ENCODE measurements around the gene ACBD6.

Gene ACBD6

DNA sequence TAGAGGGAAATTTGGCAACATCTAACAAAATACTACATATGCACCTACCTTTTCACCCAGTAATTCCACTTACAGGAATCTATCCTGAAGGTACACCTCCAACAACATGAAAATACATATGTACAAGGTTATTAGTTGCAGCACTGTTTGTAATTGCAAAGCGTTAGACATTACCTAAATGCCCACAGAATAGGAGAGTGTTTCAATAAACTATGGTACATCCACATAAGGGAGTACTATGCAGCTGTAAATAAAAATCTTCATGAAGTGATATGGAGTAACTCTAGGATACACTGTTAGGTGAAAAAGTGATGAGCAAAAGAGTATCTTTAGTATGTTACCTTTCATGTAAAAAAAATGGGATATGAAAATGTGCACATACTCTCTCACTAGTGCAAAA is 126.1 kb downstream of the ACBD6 start:
- DNase-seq (ENCODE audit: low read depth in 4 of 4, low spot score in 1 of 4) = no peak

DNA sequence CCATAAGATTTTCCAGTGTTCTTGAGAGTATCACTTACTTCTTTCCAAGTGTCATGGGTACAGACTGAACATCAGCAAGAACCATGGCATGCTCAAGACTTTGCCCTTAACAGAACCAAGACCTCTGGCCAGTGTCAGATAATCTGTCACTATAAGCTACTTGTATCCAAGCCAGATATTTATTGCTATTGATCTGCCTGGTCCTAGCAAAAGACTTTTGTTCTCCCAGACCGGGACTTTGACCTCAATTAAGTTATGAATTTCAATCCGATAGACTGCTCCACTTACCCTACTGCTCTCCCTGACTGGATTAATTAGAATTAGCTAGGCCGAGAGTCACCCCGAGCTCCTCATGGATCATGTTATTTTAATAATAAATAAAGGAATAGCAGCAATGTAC is 129.6 kb downstream of the ACBD6 start:
- DNase-seq (ENCODE audit: low read depth in 4 of 4, low spot score in 1 of 4) = no peak

DNA sequence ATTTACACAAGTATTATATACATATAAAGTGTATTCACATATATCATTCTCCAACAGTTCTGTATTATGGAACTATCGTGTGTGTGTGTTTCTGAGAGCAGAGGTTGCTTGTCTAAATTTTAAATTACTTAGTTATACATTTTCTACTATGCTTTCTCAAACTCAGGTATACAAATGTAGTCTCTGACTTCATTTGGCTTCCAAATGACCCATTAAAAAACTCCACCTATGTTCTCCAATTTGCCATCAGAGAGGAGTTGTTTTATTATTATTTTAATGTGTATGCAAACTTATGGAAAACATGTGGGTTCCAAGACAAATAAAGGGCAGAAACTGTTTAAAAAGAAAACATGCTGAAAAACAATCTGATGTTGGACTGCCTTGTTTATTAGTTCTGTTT is 131.8 kb downstream of the ACBD6 start:
- no peak for DNase-seq (ENCODE audit: low read depth in 4 of 4, low spot score in 1 of 4)

DNA sequence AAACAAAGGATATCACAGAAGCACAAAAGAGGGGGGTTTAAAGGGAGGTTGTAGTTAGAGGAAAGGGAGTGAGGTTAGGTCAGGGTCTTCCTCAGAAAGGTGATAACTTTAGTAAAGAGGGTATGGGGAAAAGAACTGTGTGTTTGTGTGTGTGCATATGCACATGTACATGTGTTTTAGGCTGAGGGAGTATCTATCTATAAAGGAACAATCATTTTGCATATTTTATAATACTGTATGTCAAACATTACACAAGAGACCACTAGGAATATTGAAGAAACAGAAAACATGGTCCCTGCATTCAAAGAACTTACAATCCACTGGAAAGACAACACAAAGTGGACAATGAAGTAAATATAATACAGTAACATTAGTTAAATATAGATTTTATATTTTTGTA is 132.2 kb downstream of the ACBD6 start:
- no peak for DNase-seq (ENCODE audit: low read depth in 4 of 4, low spot score in 1 of 4)

DNA sequence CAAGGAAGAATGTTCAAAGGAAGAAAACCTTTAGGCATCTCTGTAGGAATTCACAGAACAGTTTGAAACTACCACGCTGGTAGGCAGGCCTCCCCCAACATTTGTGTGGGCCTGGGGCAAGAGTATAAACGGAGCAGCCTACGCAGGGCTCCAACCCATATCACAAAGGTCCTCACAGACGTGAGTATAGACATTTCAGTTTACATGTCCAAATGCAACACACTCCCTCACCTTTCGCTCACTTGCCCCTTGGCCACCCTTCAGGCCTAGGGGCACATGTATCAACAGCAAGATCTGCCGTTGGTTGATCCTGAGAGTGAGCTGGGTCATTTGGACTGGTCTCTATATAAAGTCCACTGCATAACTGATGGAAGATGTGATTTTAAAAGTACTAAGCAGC is 133.3 kb downstream of the ACBD6 start:
- no peak for DNase-seq (ENCODE audit: low read depth in 4 of 4, low spot score in 1 of 4)

DNA sequence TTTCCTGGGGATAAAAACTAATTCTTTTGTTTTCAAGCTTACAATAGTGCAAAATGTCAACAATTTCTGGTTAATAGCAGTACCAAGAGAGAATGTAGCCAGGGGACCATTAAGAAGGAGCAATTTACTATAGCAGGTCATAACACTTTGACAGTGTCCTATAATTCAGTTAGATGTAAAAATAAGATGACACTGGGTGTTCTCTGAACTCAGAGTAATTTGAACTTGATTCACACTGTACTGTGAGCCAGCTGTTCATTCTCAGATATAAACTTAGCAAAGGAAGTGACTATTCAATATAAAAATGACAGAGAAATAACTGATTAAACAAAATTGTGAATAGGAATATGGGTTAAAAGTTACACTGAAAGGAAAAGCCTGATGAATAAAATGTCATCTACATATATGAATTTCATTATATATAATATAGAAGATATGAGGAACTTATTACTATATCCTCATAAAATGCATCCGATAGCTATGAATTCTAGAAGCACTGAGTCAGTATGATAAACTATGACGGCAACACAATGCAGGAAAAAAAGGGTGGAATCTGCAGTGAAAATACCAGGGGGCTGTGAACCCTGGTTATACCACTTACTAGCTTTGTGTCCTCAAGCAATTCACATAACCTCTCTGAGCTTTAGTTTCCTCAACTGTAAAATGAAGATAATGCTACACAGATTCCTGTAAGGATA is 135.9 kb downstream of the ACBD6 start:
- no peak for DNase-seq (ENCODE audit: low read depth in 4 of 4, low spot score in 1 of 4)

DNA sequence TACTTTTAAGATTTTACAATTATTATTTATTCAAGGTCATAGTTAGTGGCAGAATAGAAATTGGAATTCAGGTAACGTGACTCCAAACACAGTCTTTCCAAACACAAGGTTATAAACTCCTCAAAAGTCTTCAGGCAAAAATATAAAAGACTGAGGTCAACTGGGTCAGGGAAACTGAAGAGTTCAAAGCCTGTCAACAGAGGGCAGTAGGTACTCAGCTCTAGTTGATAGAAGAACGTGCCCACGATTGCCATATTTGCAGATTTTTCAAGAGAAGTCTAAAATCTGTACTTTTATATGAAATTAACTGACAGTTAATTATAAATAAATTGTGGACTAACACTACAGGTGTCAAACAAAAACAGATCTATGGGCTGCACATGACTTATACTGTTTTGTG is 137.3 kb downstream of the ACBD6 start:
- DNase-seq (ENCODE audit: low read depth in 4 of 4, low spot score in 1 of 4) = no peak

DNA sequence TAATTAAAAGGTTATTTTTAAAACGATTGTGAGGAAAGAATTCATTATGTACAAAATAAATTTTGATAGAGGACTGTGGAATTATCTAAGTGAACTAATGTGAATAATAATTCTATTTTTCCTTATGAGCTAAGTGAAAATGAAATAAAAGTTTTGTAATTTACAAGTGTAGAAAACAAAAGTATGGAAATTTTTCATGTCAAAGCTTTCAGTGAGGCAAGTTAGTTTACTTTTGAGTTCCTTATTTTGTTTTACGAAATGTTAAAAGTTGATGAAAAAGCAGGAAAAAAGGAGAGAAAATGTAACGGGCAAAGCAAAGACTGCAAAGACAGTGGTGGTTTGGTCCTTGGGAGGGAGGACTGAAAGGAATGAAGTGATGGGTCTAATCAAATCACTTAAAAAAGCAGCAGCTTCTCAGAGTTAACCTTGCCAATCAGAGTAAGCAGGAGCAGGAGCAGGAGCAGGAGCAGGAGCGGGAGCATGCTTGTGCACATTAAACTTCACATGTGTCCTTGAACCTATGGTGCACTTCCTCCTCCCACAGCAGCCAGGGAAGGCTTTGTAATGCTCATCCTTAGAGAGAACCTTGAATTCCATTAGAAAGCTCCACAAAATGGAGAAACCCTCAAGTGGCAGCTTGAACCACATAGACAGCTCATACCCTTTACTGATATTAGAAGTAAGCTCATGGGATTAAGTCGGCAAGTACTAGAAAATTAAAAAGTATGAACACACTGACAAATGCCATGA is 139.0 kb downstream of the ACBD6 start:
- DNase-seq (ENCODE audit: low read depth in 4 of 4, low spot score in 1 of 4) = no peak

DNA sequence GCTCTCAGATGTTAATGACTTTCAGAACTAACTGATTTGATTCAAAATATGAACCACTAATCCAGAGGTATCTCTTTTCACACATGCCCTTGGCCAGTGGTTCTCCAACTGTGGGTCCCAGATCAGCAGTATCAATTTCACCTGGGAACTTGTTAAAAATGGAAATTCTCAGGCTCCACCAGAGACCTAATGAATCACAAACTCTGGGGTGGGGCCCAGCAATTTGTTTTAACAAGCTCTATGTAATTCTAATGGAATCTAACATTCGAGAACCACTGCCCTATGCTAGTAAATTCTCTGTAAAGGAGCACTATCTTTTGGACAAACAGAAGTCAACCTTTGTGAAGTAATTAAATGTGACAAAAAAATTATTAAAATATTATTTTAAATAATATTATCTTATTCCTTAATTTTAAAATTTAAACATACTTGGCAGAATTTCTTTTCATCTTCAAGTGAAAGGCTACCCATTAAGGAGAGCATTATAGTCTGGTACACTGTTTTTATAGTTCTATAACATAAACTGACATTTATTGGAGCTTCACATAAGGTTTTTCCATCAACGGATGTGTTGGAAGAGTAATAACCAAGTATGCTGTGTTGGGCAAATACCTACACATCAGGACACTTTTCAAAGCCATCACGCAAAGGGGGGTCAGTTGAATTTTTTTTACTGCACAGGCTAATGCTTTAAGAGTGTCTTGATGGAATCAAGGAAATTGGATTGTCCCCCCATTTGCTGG is 141.9 kb downstream of the ACBD6 start:
- DNase-seq (ENCODE audit: low read depth in 4 of 4, low spot score in 1 of 4) = no peak

DNA sequence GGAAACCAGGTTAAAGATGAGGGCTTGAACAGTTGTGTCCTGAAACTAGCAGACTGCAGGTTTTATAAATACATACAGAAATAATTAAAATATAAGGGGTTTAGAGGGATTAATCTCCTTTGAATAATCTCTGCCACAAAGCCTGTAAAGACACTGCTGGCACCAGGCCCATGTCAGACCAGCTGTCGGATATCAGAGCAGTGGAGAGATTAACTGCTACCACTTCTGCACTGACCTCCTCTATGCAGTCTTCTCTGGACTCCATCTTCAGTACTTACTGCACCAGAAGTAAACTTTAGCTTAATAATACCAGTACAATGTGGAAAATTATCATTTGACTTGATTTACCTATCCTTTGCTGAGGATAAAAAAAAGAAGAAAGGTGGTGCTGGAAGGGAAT is 143.7 kb downstream of the ACBD6 start:
- no peak for DNase-seq (ENCODE audit: low read depth in 4 of 4, low spot score in 1 of 4)

DNA sequence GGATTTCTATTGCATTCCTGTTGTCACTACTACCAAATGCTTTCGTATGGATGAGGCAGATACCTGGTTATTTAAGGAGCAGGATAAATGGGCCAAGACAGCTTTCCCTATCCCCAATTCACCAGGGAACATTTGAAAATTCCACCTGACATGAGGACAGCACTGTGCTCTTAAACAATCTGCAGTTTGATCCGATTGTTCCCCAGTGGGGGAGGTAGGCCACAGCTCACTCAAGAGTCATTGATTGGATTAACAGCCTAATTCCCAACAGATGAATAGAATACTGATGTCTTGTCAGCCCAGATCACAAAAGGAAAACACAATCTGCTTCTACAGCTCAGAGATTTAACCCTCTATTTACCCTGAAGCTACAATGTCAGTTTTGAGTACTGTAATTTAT is 148.4 kb downstream of the ACBD6 start:
- no peak for DNase-seq (ENCODE audit: low read depth in 4 of 4, low spot score in 1 of 4)

DNA sequence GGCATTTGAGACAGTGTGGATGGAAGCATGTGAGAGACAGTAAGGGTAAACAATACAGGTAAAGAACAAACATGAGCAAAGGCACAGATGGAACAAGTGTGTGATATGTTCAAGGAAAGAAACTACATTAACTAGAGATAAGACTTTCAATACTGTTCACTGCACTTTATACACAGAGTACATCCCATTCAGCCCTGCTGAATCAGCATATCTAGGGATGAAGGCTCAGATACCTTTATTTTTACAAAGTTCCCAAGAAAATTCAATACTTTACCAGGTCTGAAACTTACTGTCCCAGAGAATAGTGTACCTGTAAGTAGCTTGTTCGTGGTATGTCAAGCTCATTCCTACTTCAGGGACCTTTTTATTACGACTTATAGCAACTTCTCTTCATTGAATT is 149.8 kb downstream of the ACBD6 start:
- DNase-seq (ENCODE audit: low read depth in 4 of 4, low spot score in 1 of 4) = no peak

DNA sequence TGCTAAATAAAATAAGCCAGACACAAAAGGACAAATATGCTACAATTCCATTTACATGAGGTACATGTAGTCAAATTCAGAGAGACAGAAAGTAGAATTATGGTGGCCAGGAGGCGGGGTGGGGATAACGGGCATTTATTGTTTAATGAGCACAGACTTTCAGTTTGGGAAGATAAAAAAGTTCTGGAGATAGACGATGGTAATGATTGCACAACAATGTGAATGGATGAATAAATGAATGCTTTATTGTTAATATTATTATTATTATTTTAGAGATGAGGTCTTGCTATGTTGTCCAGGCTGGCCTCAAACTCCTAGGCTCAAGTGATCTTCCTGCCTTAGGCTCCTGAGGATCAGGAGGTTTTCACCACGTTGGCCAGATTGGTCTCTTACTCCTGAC is 150.4 kb downstream of the ACBD6 start:
- no peak for DNase-seq (ENCODE audit: low read depth in 4 of 4, low spot score in 1 of 4)

DNA sequence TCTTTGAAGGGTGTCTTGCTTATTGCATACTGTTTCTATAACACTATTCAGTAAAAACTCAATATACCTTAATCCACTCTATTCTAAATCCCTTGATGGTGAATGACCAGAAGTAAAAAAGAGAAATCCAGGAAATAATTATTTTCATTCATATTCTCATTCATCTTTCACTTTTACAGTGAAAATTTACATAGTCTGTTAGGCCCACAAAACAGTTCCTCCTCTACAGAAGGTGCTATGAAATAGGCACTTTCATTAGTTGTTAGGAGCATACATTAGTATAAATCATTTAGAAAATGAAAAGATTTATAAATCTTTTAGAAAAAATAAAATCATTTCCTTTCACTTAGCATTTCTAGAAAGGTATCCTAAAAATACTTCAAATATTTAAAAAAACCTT is 157.2 kb downstream of the ACBD6 start:
- no peak for DNase-seq (ENCODE audit: low read depth in 4 of 4, low spot score in 1 of 4)

DNA sequence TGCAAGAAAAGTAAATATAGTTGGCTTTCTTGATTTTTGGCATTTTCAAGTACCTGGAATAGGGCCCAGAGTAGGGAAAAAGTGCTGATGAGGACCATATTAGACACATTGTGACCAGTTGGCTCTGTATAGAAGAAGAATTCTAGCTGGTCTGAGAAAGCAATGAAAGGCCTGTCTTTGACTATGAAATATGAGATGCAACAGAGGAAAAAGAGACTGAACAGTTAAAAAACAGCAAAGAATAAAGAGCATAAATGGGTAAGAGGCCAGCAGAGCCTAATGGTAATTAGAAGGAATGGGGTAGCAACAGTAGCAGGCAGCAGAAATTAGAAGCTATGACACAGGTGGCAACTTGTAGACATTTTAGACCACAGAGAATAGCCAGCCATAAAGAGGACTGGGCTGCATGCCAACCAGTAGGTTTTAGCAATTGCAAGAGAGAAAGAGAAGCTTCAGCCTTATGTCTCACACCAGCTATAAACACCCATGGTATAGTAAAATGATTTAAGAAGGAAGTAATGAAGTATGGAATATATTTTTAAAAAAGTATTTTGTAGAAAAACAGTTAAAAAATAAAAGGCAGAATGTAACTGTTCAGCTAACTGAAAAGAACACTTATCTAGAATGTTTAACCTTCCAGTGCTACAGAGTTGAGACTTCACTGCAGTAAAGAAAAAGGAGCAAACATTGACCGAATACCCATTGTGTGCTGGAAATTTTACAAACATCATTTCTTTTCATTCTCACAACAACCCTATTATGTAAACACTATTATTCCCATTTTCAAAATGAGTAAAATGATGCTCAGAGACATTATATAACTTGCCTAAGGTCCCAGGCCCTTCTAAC is 158.2 kb downstream of the ACBD6 start:
- no peak for DNase-seq (ENCODE audit: low read depth in 4 of 4, low spot score in 1 of 4)

DNA sequence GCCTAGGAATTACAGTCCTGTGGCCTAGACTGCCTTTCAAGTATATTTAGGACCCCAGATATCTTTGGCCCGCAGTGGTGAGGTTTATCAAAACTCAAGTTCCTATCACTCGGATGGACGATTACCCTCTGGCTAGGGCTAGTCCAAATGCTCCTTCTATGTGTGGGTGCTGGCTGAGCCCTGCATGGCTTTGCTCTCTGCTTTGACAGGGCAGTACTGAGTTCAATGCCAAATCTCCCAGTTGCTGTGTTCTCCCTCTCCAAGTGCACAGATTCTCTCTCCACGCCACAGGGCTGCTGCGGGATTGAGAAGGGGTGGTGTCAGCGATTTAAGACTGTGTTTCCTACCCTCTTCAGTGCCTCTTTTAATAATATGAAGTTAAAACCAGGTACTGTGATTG is 175.3 kb downstream of the ACBD6 start:
- no peak for DNase-seq (ENCODE audit: low read depth in 4 of 4, low spot score in 1 of 4)

DNA sequence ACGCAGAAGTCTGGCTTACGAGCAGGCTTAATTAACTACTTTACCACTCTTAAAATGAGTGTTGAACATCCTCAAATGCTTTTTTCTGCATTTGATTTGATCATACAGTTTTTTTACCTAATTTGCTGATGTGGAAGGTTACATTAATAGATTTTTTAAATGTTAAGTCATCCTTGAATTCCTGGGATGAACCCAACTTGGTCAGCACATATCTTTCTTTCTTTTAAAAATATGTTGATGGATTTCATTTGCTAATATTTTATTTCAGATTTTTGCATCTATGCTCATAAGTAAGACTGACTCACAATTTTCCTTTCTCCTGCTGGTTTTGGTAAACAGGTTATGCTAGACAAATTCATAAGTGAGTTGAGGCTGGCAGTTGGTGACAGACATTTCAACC is 189.5 kb downstream of the ACBD6 start:
- DNase-seq (ENCODE audit: low read depth in 4 of 4, low spot score in 1 of 4) = no peak

DNA sequence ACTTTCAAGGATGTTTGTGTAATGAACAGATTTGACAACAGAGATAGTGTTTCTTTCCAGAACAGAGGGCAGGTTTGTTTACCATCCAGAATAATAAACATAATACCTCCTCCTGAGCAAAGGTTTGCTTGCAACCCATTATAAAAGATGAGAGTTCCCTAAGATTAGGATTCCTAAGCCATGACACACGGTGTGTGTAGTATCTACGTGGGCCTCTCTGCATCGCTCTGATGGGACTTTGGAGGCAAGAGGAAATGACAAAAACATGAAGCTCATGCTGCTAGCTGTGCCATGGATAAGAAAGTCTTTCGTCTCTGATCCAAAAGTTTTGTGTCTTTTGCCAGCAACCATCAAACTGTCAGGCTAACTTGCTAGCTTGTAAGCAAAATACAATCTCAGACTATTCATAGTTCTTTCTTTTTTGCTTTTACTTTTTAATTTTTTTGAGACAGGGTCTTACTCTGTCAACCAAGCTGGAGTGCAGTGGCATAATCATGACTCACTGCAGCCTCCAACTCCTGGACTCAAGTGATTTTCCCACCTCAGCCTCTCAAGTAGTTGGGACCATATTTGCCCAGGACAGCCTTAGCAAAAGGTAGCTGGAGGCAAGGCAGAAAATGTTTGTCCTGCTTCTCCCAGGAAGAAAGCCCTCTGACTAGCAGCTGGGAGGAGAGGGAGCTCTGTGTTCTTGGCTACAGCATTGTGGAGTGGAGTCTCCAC is 191.2 kb downstream of the ACBD6 start:
- no peak for DNase-seq (ENCODE audit: low read depth in 4 of 4, low spot score in 1 of 4)

DNA sequence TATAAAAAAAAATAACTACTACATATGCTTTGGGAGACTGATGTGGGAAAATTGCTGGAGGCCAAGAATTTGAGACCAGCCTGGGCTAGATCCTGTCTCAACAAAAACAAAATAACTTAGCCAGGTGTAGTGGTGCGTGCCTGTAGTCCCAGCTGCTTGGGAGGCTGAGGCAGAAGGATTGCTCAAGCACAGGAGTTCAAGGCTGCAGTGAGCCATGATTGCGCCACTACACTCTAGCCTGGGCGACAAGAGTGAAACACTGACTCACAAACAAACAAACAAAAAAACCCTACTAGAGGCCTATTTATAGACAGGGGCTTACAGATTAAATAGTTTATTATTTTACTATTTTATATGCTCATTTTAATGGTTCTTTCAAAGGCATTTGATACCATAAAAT is 192.3 kb downstream of the ACBD6 start:
- no peak for DNase-seq (ENCODE audit: low read depth in 4 of 4, low spot score in 1 of 4)

DNA sequence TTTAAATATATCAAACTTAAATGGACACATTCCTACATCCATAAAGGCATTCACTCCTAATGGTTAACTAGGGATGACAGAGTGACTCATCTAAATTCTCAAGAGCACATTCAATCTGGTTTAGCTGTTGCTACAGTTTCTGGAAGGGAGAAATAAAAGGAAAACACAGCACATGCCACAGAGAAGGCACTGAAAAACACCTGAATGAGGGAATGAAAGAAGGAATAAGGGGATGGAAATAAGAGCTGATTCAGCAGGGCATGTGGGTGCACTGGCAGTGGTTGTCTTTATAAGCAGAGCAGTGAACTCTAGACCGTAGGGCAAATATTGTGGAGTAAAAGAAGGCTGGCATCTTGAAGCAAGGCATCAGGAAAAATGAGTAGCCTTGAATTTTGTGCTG is 193.0 kb downstream of the ACBD6 start:
- DNase-seq (ENCODE audit: low read depth in 4 of 4, low spot score in 1 of 4) = no peak
